Lower leg skin (tissue), 4 donors: ENCODE measurements around the gene PCDH15. TPM values are rescaled to one million over a fixed set of nuclear protein-coding genes. Genes with fewer than 3 reads are reported as not detected.

Experiments
- DNase-seq, 2 donors: peaks; one replicate each; pipeline ENCODE4 v3.0.0-alpha.2; 2019; ENCODE audit warnings: low spot score in 2 of 2
- H3K4me3 ChIP-seq: fragments of 200-600 bp; sonication (generic); 2 replicates; pipeline ENCODE4 v1.5.1; 2017; ENCODE audit warnings: mild to moderate bottlenecking, low read depth; ENCODE audit not compliant: poor library complexity, severe bottlenecking
- POLR2A ChIP-seq, 2 donors: fragments of 450-650 bp; IDR thresholded peaks; one replicate each; pipeline ENCODE4 v1.6.1; 2016 to 2017; ENCODE audit warnings: antibody characterized with exemption in 2 of 2, mild to moderate bottlenecking in 1 of 2, moderate library complexity in 1 of 2
- WGBS, 2 donors: methylation state at CpG; one replicate each; pipeline ENCODE4 v1.1.5; 2018; 5-methylcytosine and 5-hydroxymethylcytosine counted together
- intact Hi-C: fragments of 100-400 bp; cut with DNase I; formaldehyde crosslinking; loops from one replicate; pipeline ENCODE4 v1.15.0; 2023; ENCODE audit warnings: low total_unique reads
- total RNA-seq, 4 donors: library from RNA; depleted of rRNA; stranded (reverse); fragments of >200 nt; gene quantifications; one replicate each; pipeline ENCODE4 v1.1.0, GENCODE V29; 2016
- TF ChIP-seq, protein P1 (sequence below), 3 donors: fragments of 450-650 bp; IDR thresholded peaks; one replicate each; pipeline ENCODE4 v1.5.1; 2016; ENCODE audit warnings: antibody characterized with exemption in 3 of 3, mild to moderate bottlenecking in 3 of 3, moderate library complexity in 2 of 3

Gene PCDH15
- total RNA-seq, 4 donors from 2014 or later: not detected

DNA sequence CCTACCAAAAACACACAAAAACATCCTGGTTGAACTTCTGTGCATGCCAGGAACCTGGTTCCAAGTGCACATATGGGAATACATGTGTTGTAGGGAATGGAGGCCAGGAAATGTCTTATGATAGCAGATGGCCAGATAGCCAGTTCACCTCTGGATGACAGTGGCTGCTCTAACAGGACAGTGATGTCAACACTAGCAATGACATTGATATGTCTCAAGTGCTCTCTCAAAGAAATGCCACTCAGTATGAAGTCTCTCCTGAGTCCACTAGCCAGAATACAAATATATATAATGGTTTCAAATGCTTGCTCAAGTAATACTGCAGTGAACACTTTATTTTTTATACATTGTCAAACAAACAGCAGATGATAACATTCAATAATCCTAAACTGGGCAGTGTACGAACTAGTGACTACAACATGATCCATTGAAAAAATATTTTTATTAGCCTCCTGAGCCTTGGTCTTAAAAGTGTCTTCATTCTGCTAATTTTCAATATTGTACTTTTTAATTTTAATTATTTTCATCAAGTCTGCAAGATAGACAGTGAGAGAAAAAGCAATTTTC, 26.0 kb upstream of the PCDH15 start:
- H3K4me3 ChIP-seq: no peak overlapping the region
- TF ChIP-seq POLR2A (IDR thresholded peaks at IDR 0.05): no peak
- TF ChIP-seq, protein P1, sequence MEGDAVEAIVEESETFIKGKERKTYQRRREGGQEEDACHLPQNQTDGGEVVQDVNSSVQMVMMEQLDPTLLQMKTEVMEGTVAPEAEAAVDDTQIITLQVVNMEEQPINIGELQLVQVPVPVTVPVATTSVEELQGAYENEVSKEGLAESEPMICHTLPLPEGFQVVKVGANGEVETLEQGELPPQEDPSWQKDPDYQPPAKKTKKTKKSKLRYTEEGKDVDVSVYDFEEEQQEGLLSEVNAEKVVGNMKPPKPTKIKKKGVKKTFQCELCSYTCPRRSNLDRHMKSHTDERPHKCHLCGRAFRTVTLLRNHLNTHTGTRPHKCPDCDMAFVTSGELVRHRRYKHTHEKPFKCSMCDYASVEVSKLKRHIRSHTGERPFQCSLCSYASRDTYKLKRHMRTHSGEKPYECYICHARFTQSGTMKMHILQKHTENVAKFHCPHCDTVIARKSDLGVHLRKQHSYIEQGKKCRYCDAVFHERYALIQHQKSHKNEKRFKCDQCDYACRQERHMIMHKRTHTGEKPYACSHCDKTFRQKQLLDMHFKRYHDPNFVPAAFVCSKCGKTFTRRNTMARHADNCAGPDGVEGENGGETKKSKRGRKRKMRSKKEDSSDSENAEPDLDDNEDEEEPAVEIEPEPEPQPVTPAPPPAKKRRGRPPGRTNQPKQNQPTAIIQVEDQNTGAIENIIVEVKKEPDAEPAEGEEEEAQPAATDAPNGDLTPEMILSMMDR (IDR thresholded peaks at IDR 0.05): no peak
- intact Hi-C loops: no loop called here
- DNase-seq: no peak
- 63 to 67% methylated on average over 1 of the region's 1 CpG for WGBS, 2 donors

DNA sequence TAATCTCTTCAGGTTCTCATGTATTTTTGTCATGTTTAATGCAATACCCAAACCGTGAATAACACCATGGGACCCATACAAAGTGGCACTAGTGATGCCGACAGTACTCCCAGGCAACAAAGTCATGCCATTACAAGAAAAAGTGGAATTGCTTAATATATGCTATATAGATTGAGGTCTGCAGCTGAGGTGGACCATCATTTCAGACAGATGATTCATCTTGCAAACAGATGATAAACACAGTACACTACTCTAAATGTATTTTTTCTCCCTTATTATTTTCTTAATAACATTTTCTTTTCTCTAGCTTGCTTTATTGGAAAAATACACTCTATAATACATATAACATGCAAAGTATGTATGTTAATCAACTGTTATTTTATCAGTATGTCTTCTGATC, 14.6 kb upstream of the PCDH15 start:
- no peak for DNase-seq
- 84% methylated on average over 2 of the region's 2 CpGs for WGBS, 2 donors
- intact Hi-C loops: no loop called here
- no peak overlapping the region for H3K4me3 ChIP-seq
- no peak for TF ChIP-seq POLR2A (IDR thresholded peaks at IDR 0.05)
- TF ChIP-seq, protein P1 (IDR thresholded peaks at IDR 0.05): no peak

DNA sequence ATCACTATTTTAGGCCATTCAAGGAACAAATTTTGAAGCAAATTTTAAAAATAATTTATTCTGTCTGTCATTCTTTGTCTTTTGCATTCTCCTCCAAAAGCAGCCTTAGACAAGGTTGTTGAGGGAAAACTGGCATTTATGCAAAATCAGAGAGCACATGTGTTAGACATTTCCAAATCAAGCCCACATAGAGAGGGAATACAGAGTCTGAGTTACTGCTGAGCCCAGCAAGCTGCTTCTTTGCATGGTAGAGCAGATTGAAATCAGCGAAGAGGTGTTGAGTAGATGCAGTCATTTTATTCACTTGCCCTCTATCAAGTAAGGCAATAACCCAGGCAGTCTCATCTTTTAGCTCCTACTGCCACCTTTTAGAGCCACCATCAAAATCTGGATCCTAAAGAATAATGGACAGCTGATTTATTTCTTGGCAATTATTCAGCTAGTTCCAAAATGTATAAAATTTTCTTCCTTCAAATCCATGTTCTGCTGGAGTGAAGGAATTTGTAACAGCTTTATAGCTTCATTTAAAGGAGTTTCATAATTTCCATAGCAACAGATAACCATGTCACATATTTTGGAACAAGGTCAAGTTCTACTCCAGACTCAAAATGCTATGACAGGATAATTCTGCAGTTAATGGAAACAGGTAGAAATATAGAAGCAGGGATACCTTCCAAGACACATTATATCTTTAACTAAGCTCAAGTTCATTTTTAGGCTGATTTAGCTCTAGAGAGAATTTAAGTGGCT, 7.3 kb upstream of the PCDH15 start:
- DNase-seq: no peak
- 85% methylated on average over 1 of the region's 1 CpG for WGBS, 2 donors
- intact Hi-C loops: no loop called here
- no peak for TF ChIP-seq POLR2A (IDR thresholded peaks at IDR 0.05)
- TF ChIP-seq, protein P1 (IDR thresholded peaks at IDR 0.05): no peak
- H3K4me3 ChIP-seq: no peak overlapping the region

DNA sequence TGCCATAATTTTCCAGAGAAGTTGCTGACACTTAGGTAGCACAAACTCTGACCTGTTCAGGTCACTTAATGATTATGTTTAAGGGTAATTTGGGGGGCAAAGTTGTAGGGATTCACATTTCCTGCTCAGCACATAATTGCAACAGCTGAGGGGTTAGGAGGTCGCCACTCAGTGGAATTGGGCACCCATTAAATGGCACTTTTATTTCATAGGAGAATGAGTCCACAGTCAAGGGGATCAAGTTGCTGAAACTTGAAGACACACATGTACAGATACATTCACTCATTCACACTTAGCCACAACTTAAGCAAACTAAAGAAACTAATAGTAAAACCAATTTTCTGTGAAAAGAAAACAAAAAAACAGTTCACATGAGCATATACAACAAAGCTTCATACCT, 1.5 kb downstream of the PCDH15 start:
- WGBS, 2 donors: 76 to 83% methylated on average over 1 of the region's 1 CpG
- no peak overlapping the region for H3K4me3 ChIP-seq
- intact Hi-C loops: no loop called here
- DNase-seq: no peak
- TF ChIP-seq POLR2A (IDR thresholded peaks at IDR 0.05): no peak
- TF ChIP-seq, protein P1 (IDR thresholded peaks at IDR 0.05): no peak

DNA sequence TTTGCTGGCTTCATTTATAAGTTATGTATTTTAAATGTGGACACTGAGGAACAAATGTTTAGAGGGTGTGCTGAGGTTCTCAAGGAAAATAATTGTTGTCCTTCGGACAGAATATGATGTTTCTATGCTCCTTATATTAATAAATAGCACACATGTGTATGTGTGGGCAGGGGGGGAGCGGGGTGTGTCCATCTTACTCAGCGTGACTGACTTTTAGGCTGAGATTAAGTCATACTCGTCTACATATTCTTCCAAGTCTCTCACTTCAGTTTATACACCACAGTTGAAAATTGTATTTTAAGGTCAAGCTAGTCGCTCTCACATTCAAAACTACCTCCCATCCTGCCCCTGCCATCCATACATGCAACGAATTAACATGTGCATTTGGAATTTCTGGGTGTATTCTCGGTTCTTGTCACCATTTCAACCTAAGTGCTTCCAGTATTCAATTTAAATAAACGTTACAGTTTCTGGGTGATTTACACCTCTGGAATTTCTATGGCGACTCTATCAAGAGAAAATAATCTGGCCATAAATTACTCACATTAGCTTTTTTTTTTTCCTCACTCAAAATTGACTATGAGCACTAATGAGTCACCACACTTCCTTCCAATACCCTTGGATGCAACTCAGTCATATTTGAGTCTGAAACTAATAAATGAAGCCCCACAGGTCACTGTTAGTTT, 3.3 kb downstream of the PCDH15 start:
- no peak for TF ChIP-seq POLR2A (IDR thresholded peaks at IDR 0.05)
- TF ChIP-seq, protein P1 (IDR thresholded peaks at IDR 0.05): no peak
- H3K4me3 ChIP-seq: no peak overlapping the region
- WGBS, 2 donors: 50 to 51% methylated on average over 9 of the region's 9 CpGs
- intact Hi-C loops: no loop called here
- DNase-seq: no peak
